Fibroblast of skin of back (primary cell): ENCODE data around the gene DNAH17.
A peak's percentile ranks its signal among the peaks of the same experiment; 100 is the strongest.

Experiments
- DNase-seq: peaks from one replicate; pipeline ENCODE4 v3.0.0-alpha.2; 2013

The DNAH17 gene

DNA sequence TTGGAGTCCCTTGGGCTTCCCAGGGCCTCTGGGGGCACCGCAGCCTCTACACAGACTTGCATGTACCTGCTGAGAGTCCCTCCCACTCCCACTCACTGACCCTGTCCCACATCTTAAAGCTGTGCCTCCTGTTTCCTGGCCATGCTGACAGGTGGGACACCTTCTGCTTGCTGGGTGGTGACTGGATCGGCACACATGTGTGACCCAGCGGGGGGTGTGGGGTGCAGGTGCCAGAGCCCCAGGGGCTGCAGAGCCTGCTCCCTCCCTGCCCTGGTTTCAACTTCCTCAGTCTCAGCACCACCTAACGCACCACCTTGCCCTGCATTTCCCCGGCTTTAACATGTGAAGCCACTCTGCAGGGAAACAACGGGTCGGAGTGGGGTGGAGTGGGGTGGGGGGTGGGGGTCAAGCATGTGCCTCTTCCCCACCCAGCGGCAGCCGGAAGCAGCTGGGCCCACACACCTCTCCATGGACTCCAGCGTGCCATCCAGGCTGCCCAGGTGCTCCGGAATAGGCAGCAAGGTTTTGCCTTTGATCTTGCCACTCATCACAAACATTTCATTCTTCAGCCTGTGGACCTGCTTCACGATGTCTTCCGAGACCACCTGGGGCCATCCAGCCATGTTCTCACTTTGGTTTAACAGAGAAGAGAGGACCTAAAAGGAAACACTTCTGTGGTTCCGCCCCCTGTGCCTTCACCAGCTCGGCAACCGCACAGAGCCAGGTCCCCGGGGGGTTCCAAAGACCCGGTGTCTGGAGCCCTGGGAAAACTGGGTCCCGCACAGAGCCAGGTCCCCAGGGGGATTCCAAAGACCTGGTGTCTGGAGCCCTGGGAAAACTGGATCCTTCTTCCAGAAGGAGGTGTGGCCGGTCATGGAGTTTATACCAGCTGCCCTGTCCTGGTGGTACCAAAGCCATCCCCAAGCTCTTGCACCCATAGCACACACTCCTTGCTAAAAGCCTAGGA, 4.7 kb downstream of the DNAH17 start:
- no peak for DNase-seq

DNA sequence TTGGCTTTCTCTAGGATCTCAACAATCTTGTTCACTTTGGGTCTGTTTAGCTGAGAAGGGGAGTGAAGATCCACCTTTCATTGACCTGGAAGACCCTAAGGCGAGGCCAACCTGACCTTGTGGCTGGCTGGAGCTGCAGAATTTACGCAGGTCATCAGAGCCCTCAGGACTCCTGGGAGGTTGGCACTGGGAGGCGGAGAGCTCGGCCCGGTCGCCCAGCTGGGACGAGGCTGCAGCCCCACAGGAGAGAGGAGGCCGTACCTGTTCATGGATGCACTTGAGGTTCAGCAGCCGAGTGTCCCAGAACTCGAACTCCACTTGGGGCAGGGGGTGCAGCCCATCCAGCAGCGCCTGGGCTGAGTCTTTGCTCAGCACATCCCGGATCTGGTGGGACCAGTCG, 5.9 kb downstream of the DNAH17 start:
- no peak for DNase-seq

DNA sequence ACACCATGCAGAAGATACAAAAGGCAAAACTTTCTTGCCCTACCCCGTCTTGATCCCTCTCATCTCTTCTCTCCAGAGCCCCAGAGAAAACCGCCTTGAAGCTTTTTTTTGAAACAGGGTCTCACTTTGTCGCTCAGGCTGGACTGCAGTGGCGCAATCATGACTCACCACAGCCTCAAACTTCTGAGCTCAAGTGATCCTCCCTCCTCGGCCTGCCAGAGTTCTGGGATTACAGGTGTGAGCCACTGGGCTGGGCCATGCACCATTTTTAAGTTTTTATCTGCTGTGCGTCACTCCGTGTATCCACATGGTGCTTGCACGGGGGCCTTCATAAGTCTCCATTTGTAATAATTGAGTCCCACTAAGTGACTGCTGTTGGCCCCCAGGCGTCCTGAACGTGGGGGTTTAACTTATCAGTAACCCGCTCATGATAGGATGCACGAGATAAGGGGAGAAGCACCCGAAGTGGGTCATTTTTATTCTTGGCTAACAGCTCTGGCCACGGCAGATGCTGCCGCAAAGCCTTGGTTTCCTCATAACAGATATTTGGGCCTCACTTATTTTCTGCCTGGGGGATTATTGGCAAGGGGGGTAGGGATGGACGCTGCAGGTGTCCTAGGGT, 8.6 kb downstream of the DNAH17 start:
- DNase-seq: no peak

DNA sequence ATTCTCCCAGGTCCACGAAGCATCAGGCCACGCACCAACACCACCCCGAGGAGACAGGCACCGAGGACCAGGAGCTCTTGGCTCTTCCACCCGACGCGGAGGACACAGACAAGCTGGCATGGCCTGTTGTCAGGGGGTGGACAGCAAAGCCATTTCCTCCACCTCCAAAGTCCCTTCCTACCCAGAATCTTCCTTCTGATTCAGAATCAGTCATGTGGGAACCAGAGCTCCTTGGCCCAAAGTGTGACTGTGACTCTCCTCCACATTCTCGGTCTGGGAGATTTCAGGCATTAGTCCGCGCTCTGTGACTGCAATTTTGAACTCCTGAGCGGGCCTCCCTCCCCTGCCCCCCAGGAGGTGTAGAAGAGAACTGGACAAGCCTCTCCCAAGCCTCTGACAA, 9.2 kb downstream of the DNAH17 start:
- DNase-seq: no peak

DNA sequence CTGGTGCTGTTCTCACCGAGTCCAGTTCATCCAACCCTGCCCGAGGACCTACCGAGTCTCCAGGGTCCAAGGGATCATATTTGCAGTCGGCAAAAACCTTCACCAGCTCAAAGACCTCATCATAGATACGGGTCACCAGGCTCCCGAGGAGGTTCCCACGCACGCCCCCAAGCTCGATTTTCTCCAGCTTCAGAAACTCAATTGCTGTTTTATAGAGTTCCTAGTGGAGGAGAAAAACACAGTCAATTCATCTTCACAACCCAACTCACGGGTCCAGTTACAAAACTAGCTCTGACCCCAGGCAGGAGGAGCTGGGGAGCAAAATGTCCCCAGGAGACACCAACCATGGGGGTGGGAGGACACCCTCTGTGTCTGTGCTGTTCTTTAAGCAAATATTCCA, 10.2 kb downstream of the DNAH17 start:
- DNase-seq: no peak

DNA sequence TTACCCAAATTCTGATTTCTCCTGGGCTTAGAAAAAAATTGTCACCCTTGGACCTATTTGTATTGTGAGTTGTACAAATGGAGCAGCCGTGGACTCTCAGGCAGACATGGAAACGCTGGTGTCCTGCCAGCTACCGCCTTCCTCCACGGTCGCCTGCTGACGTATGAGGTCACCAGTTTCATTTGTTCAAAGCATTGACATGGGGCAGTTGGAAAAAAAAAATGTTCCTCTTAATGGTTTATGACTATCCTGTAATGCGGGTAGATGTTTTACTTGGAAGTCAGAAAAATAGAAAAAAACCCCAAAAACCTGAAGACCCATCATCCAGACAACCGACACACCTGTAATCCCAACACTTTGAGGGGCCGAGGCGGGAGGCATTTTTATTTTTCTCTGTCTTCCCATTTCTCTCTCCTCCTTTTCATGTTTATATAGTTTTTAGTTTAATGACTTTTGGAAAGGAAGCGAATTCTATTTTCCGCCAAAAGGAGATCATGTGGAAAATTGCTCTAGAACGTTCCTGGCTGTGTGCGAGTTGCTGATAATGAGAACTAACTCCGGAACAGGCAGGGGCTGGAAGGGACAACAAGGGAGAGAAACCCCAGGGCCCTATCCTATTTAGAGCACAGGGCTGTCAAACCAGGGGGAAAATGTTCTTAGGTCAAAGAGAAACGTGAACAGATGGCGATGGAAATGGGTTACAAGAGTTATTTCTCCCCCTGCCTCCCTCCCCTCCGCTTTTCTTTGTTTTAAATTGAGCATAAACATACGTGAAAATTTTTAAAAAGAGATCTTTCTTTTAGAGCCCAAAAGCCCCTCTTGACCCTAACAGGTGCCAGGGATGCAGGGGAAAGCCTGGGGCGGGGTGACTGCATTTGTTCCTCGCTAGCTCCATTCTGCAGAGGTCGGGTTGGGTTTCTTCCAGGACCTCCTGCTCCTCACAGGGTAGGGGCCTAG, 13.7 kb downstream of the DNAH17 start:
- DNase-seq: no peak

DNA sequence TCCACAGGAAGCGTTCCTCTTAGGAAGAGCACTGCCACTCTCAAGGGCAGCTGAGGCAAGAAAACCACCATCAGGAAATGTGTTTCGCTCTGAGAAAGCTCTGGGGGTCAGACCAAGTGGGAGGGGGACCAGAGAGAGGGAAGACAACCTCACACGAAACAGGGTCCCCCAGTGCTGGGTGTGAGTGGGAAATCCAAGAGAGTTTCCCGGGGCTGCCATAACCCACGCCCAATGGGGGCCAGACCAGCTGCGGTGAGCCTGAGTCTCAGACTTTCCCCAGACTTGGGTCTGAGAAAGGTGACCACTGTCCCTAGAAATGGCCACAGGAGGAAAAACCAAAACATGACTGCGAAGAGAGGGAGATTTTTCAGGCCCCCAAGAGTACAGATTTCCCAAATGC, 14.5 kb downstream of the DNAH17 start:
- DNase-seq: no peak

DNA sequence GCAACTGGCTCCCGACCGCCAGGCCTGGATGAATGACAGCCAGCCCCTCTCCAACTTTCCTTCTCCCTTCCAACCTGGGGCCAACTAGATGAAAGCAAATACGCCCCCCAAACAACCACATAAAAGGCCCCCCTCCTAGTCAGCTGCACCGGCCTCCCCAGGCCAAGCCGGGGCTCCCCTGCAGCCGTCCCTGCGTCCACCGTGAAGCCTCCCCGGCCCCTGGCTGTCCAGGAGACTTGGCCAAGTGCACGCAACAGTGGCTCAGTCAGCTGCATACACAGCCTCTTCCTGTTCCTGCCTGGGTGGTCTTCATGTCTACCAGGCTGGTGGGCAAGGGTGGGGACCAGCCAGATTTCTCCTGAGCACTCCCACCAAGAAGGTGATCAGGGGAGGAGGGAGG, 16.0 kb downstream of the DNAH17 start:
- DNase-seq: no peak

DNA sequence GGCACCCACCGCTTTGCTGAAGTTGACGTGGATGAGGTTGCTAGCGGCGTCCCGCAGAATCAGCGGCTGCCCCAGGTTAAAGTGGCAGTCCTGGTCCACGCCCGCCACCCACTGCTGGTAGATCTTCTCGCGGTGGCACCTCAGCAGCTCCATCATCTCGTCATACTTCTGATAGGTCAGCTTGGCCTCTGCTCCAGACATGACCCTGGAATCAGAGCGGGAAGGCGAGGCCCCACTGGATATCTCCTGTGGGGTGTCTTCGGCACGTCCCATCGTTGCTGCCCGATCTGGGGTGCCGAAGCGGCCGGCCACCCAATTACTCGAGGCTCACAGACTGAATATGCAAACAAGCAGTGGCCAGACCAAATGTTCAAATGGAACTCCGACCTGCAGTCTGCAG, 16.5 kb downstream of the DNAH17 start:
- no peak for DNase-seq

DNA sequence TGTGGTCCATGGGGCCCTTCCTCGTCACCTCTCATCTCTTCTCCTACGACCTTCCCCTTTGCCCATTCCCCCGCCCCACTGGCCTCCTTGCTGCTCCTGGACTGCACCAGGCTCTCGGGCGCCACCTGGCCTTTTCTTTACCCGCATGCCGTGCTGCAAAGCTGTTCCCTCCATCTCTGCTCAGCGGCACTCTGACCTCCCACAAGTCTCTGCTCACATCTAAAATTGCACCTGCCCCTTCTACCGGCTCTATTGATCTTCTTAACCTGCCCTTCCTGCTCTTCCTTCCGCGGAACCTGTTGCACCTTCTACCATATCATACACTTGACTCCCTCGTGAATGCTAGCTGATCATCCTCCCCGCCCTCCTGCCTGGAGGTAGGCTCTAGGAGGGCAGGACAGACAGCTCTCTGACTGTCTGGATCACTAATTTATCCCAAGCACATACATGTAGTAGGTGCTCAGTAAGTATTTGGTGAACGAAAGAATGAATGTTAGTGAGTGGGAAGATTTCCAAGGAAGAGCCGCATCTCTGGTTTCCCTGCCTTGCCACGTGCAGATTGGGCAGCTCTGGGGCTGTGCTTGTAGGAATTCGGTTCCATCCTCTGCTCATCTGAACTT, 17.3 kb downstream of the DNAH17 start:
- DNase-seq: no peak

DNA sequence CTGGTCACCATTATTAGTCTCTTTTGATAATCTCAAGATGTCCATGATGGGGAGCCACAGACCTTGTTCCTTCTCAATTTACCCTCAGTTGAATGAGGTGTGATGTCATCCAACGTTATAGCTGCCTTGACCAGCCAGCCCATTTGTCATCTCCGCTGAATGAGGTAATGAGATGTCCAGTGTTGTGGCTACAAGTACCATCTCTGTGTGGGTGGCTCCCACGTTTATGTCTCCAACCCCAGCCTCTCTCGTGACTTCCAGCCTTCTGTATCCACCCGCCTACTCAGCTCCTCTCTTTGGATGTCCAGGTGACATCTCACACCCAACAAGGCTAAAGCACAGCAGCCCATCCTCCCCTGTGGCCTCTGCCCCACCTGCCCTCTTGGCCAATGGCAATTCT, 18.2 kb downstream of the DNAH17 start:
- DNase-seq: no peak

DNA sequence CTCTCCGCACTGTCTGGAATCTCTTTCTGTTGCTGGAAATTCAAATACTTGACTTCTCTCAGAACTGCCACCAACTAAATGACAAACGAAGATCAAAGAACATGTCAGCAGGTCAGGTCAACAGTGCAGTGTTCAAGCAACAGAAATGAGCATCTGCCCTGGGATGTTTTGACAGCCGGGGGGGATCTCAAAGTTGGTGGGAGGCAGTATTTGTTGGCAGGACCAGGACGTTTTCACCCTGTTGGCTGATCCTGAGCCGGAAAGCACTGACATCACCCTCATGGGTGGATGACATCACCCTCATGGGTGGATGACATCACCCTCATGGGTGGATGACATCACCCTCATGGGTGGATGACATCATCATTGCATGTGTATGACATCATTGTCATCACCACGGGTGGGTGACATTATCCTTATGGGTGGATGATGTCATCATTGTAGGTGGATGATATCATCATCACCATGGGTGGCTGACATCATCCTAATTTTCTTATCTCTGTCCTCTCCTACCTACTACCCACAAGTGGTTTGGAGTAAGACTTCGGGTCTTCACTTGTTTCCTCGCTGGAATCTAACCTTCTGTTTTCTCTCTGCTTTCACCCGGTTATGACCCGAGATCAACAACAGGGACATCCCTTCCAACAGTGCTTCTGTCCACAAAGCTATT, 18.9 kb downstream of the DNAH17 start:
- DNase-seq: no peak

DNA sequence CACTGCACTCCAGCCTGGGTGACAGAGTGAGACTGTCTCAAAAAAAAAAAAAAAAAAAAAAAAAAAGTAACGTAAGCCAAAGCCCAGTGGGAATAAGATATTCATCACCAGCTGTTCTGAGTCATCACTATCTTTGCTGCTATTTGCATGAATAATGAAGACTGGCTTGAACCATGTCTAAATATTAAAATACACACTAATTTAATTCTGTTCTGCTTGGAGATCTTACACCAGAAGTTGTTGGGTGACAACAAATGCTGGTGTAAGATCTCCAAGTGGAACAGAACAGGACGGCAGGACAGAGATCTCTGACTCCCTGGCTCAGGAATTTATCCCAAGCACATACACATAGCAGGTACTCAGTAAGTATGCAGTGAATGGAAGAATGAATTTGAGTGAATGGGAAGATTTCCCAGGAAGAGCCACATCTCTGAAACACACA, 19.6 kb downstream of the DNAH17 start:
- peak; percentile 75 for DNase-seq

DNA sequence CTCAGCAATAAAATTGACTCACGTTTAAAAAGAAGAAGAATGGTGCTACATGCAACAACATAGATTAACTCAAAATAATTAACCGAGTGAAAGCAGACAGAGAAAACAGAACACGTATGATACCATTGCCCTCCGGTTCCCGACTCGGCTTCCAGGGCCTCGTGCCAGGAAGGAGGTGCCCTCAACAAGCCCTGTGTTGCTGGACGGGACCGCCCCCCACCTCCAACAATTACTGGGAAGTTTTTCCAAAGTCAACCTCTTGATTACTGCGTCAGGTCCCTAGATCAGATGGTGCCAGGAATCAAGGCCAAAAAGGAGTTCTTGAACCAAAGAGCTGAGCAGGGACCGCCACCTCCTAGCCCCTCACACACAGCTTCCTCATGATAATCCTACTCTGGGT, 20.4 kb downstream of the DNAH17 start:
- DNase-seq: no peak

DNA sequence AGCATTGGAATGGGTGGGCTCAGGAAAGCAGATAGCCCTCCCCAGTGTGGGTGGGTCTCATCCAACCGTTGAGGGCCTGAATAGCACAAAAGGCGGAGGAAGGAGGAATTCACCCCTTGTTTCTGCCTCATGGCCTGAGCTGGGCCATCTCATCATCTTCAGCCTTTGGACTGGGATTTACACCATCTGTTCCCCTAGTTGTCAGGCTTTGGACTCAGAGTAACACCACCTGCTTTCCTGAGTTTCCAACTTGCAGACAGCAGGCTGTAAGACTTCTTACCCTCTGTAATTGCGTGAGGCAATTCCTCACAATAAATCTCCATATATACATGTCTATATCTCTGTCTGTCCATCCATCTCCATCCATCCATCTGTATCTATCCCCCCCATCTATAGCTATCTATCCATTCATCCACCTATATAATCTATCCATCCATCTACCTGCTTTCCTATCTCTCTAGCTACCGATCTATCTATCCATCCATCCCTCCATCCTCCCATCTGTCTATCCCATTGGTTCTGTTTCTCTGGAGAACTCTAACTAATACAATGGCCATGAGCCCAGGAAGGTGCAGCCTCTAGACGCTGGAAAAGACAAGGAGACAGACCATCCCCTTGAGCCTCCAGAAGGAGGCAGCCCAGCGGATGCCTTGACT, 21.3 kb downstream of the DNAH17 start:
- DNase-seq: no peak

DNA sequence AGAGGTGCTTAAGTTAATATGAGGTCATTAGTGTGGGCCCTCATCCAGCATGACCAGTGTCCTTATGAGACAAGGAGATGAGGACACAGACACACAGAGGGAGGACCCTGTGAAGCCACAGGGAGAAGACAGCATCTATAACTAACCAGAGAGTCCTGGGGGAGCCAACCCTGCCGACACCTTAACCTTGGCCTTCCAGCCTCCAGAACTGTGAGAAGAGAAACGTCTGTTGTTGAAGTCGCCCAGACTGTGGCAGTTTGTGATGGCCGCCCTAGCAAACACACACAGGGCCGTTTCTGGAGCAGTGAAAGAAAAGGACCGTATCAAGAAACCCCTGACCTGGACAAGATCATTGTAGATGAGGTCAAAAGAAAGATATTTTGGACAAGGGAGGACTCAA, 26.7 kb downstream of the DNAH17 start:
- DNase-seq: no peak

DNA sequence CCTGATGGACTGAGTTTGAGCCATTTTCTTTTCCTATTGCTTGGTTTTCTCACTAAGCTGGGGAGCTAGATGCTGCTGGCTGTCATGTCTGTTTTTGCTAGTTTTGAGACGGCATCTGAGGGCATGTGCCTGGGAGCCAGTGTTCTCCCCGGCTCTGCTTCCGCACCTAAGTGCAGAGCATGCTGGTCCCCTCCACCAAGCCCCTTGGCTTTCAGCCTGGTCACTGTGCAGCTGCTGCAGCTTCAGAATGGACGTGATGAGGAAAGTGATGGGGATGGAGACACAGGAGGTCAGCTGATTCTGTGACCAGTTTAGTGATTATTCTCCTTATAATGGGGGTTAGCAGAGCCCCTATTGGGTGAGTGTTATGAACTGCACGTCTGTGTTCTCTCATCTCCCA, 28.5 kb downstream of the DNAH17 start:
- no peak for DNase-seq

DNA sequence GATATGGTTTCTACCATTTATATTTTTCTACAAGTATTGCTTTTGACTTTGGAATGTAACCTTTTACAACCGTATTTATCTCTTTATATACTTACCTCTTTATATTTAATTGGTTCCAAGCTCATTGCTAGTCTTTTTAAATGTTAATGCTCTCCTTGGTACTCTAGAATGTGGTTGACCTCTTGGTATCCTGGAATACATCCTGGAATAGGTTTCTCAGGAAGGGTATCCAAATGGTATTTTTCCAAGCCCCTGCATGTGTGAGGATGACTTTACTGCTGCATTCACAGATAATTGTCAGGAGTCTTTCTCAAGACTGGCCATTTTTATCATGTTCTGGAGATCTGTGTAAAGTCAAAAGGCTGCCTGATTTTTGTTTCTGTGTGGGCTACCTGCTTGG, 30.2 kb downstream of the DNAH17 start:
- no peak for DNase-seq

DNA sequence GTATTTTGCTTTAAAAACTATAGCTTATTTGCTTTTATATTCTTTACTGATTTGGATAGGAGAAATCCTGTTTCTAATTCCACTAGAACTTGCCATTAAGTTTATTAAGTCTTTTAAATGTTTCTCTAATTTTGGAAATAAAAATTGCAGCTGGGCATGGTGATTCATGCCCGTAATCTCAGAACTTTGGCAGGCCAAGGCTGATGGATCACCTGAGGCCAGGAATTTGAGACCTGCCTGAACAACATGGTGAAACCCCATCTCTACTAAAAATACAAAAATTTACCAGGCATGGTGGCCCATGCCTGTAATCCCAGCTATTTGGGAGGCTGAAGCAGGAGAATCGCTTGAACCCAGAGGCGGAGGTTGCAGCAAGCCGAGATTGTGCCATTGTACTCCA, 30.7 kb downstream of the DNAH17 start:
- no peak for DNase-seq

DNA sequence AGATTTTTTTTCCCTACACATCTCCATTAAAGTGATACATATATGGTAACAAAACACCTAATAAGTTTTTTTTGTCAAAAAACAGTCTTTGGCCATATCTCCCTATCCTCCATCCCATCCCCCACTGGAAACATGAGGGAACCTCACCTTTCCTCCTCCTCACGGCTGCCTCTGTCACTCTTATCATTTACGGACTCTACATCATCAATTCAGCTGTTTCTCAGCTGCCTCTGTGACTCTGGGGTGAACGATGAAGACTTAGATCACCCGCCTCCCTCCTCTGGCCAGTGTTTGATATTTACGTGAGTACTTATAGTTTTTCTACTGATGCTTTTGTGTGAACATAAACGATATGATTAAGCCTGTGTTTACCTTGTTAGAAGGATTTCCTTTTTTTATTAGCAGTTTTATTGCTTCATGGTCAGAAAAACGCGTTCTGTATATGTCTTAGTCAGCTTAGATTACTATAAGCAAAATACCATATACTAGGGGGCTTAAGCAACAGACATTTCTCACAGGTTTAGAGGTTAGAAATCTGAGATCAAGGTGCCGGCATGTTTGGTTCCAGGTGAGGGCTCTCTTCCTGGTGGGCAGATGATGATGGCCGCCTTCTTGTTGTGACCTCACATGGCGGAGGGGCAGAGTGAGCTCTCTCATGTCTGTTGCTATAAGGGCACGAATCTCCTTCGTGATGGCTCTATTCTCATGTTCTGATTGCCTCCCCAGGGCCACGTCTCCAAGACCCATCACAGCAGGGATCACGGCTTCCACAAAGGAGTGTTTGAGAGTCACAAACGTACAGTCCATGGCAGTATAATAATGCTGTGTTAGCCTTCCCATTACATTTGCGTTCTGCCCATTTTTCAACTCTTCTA, 32.1 kb downstream of the DNAH17 start:
- DNase-seq: no peak
